ENCODE results near the gene KPNB1.

DNA sequence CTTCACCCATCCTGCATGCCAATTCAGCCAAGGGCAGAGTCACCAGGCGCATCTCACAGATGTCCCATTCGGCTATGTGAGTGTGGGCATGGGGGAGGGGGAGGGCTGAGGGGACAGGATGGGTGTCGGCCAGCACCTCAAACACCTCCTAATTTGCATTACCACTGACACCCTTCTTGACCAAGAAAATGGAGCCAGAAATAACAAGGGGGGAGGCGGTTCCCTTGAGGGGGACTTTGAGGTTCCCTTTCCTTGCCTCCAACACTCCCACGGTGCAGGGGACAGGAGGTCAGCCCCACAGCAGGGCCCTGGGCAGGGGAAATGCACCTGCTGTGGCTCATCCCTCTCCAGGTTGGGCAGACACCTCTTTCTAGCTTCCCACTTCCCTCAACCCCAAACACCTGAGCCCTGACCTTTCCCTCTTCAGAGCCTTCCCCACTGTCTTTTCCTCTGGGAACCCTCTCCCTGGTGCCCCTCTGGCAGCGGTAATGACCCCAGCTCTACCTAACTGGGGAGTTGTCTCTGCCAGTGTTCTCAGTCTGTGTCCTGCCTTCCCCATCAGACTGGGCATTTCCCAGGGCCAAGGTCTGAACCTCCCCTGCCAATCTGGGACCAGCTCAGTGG is 65.2 kb downstream of the KPNB1 start:
- TF ChIP-seq, protein P1, sequence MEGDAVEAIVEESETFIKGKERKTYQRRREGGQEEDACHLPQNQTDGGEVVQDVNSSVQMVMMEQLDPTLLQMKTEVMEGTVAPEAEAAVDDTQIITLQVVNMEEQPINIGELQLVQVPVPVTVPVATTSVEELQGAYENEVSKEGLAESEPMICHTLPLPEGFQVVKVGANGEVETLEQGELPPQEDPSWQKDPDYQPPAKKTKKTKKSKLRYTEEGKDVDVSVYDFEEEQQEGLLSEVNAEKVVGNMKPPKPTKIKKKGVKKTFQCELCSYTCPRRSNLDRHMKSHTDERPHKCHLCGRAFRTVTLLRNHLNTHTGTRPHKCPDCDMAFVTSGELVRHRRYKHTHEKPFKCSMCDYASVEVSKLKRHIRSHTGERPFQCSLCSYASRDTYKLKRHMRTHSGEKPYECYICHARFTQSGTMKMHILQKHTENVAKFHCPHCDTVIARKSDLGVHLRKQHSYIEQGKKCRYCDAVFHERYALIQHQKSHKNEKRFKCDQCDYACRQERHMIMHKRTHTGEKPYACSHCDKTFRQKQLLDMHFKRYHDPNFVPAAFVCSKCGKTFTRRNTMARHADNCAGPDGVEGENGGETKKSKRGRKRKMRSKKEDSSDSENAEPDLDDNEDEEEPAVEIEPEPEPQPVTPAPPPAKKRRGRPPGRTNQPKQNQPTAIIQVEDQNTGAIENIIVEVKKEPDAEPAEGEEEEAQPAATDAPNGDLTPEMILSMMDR (conservative IDR thresholded peaks at IDR 0.05; ENCODE audit: low read length) = no peak
- no peak for TF ChIP-seq EZH2phosphoT487 (IDR thresholded peaks at IDR 0.05; ENCODE audit: borderline replicate concordance, low read depth, low read length)
